ENCODE data around the gene HSPBP1. TPM values are rescaled to one million over a fixed set of nuclear protein-coding genes. Genes with fewer than 3 reads are reported as not detected.
A peak's percentile ranks its signal among the peaks of the same experiment; 100 is the strongest.

Gene HSPBP1
- total and polyA plus RNA-seq, 2 of the 13 experiments (the other 11 are each of a cell fraction or from before 2014, with no cell fraction given) = 22.3 to 33.7 TPM

DNA sequence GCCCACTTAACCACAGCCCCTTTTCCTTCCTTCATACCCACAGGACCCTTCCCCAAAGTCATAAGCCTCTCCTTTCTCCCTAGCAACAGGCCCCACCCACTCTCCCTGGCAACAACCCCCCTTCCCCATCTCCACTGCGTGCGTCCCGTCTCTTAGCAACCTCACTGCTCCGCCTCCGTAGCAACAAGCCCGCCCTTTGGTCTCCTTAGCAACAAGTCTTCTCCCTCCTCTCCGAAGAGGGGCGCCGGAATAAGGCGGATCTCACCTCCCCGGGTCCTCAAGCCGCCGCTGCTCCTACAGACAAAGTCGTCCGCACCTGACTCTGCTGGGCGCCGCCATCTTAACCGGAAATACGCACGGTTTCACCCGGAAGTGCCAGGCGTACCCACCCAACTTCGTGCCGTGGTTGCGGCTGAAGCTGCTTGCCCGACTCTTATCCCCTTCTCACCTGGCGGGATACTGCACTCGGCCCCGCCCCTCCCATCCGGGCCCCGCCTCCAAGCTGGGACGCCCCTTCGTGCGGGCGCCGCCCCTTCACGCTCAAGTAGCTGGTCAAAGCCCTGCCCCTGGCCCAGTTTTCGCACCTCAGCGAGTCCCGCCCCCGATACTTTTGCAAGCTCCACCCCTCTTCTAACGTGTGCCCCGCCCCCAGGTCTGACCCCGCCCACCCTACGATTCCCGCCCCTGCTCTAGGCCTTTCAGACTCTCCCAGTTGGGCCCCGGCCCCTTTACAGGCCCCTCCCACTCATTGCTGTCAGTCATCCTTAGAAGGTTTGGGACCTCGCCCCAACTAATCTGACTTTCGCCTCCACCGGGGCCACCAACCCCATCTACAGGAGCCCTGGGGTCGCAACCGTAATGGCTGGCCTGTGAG, at the start of gene HSPBP1 (continued):
- TF ChIP-seq, protein P1, sequence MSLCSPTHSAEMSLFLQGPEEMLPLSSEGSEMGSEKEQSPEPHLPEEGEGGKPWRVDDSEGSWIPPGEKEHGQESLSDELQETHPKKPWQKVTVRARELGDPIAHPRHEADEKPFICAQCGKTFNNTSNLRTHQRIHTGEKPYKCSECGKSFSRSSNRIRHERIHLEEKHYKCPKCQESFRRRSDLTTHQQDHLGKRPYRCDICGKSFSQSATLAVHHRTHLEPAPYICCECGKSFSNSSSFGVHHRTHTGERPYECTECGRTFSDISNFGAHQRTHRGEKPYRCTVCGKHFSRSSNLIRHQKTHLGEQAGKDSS (CRISPR knock-in tag; IDR thresholded peaks at IDR 0.05; ENCODE audit: borderline replicate concordance, low read depth) = no peak; the same call in 1 of the 2 replicates
- peak; percentile 89; the same call in 1 of the 2 replicates for TF ChIP-seq ZNF747 (CRISPR knock-in tag; IDR thresholded peaks at IDR 0.05; ENCODE audit: borderline replicate concordance)
- no peak for TF ChIP-seq KLF6 (CRISPR knock-in tag; IDR thresholded peaks at IDR 0.05)
- TF ChIP-seq ZBTB7A (CRISPR knock-in tag; IDR thresholded peaks at IDR 0.05) = 0 out of 2 replicates have a peak, but pooled peaks have one; percentile 50
- TF ChIP-seq, protein P2, sequence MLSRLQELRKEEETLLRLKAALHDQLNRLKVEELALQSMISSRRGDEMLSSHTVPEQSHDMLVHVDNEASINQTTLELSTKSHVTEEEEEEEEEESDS (CRISPR knock-in tag; IDR thresholded peaks at IDR 0.05; ENCODE audit: borderline replicate concordance) = no peak
- no peak for TF ChIP-seq CC2D1A (CRISPR knock-in tag; IDR thresholded peaks at IDR 0.05)
- TF ChIP-seq ZNF563 (CRISPR knock-in tag; IDR thresholded peaks at IDR 0.05) = 0 out of 2 replicates have a peak, but pooled peaks have one; percentile 4
- TF ChIP-seq, protein P3, sequence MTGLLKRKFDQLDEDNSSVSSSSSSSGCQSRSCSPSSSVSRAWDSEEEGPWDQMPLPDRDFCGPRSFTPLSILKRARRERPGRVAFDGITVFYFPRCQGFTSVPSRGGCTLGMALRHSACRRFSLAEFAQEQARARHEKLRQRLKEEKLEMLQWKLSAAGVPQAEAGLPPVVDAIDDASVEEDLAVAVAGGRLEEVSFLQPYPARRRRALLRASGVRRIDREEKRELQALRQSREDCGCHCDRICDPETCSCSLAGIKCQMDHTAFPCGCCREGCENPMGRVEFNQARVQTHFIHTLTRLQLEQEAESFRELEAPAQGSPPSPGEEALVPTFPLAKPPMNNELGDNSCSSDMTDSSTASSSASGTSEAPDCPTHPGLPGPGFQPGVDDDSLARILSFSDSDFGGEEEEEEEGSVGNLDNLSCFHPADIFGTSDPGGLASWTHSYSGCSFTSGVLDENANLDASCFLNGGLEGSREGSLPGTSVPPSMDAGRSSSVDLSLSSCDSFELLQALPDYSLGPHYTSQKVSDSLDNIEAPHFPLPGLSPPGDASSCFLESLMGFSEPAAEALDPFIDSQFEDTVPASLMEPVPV (CRISPR knock-in tag; IDR thresholded peaks at IDR 0.05) = no peak
- peak; percentile 94 for TF ChIP-seq PHF20 (CRISPR knock-in tag; IDR thresholded peaks at IDR 0.05)
- TF ChIP-seq ZNF329 (CRISPR knock-in tag; IDR thresholded peaks at IDR 0.05; ENCODE audit: low read depth) = no peak
- TF ChIP-seq, protein P4, sequence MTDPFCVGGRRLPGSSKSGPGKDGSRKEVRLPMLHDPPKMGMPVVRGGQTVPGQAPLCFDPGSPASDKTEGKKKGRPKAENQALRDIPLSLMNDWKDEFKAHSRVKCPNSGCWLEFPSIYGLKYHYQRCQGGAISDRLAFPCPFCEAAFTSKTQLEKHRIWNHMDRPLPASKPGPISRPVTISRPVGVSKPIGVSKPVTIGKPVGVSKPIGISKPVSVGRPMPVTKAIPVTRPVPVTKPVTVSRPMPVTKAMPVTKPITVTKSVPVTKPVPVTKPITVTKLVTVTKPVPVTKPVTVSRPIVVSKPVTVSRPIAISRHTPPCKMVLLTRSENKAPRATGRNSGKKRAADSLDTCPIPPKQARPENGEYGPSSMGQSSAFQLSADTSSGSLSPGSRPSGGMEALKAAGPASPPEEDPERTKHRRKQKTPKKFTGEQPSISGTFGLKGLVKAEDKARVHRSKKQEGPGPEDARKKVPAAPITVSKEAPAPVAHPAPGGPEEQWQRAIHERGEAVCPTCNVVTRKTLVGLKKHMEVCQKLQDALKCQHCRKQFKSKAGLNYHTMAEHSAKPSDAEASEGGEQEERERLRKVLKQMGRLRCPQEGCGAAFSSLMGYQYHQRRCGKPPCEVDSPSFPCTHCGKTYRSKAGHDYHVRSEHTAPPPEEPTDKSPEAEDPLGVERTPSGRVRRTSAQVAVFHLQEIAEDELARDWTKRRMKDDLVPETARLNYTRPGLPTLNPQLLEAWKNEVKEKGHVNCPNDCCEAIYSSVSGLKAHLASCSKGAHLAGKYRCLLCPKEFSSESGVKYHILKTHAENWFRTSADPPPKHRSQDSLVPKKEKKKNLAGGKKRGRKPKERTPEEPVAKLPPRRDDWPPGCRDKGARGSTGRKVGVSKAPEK (CRISPR knock-in tag; IDR thresholded peaks at IDR 0.05; ENCODE audit: borderline replicate concordance) = no peak
- TF ChIP-seq, protein P5, sequence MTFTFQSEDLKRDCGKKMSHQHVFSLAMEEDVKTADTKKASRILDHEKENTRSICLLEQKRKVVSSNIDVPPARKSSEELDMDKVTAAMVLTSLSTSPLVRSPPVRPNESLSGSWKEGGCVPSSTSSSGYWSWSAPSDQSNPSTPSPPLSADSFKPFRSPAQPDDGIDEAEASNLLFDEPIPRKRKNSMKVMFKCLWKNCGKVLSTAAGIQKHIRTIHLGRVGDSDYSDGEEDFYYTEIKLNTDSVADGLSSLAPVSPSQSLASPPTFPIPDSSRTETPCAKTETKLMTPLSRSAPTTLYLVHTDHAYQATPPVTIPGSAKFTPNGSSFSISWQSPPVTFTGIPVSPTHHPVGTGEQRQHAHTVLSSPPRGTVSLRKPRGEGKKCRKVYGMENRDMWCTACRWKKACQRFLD (CRISPR knock-in tag; IDR thresholded peaks at IDR 0.05; ENCODE audit: borderline replicate concordance) = no peak
- TF ChIP-seq, protein P6, sequence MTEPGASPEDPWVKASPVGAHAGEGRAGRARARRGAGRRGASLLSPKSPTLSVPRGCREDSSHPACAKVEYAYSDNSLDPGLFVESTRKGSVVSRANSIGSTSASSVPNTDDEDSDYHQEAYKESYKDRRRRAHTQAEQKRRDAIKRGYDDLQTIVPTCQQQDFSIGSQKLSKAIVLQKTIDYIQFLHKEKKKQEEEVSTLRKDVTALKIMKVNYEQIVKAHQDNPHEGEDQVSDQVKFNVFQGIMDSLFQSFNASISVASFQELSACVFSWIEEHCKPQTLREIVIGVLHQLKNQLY (CRISPR knock-in tag; IDR thresholded peaks at IDR 0.05) = no peak
- TF ChIP-seq, protein P7, sequence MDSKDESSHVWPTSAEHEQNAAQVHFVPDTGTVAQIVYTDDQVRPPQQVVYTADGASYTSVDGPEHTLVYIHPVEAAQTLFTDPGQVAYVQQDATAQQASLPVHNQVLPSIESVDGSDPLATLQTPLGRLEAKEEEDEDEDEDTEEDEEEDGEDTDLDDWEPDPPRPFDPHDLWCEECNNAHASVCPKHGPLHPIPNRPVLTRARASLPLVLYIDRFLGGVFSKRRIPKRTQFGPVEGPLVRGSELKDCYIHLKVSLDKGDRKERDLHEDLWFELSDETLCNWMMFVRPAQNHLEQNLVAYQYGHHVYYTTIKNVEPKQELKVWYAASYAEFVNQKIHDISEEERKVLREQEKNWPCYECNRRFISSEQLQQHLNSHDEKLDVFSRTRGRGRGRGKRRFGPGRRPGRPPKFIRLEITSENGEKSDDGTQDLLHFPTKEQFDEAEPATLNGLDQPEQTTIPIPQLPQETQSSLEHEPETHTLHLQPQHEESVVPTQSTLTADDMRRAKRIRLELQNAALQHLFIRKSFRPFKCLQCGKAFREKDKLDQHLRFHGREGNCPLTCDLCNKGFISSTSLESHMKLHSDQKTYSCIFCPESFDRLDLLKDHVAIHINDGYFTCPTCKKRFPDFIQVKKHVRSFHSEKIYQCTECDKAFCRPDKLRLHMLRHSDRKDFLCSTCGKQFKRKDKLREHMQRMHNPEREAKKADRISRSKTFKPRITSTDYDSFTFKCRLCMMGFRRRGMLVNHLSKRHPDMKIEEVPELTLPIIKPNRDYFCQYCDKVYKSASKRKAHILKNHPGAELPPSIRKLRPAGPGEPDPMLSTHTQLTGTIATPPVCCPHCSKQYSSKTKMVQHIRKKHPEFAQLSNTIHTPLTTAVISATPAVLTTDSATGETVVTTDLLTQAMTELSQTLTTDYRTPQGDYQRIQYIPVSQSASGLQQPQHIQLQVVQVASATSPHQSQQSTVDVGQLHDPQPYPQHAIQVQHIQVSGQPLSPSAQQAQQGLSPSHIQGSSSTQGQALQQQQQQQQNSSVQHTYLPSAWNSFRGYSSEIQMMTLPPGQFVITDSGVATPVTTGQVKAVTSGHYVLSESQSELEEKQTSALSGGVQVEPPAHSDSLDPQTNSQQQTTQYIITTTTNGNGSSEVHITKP (CRISPR knock-in tag; IDR thresholded peaks at IDR 0.05; ENCODE audit: low read depth) = peak; percentile 81; the same call in 1 of the 2 replicates
- no peak for TF ChIP-seq REXO4 (CRISPR knock-in tag; IDR thresholded peaks at IDR 0.05; ENCODE audit: borderline replicate concordance)
- TF ChIP-seq NFRKB (IDR thresholded peaks at IDR 0.05) = 0 out of 2 replicates have a peak, but pooled peaks have one; percentile 34

Data from HepG2 (cell line).